Measurements from ENCODE around the gene ESR1.
"Not testable (repeated sequence)": the region's sequence is repeated elsewhere in the genome, so short reads cannot be mapped to it uniquely, and the experiment has no call there.

Gene ESR1

DNA sequence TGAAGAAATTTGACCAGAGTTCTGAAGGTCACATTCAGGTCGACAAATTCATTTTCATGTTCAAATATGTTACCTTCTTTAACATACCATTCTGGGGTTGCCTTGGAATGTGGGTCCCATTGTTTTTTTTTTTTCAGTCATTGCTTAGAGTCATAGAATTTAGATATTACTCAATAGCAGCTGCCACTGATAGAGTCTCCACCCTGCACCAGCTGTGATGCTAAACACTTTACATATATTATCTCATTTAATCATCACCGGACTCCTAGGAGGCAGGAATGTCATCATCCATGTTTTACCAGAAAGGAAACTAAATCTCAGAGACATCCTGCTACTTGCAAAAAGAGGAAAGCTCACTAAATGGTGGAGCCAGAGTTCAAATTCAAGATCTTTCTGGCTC is 204.7 kb downstream of the ESR1 start:
- Histone ChIP-seq H3K9ac (ENCODE audit: low read length) (no peak overlapping the region), H3K4me3 (ENCODE audit: low read length) (no peak overlapping the region), H3K4me1 (ENCODE audit: control insufficient read depth, insufficient read depth, low read length) (no peaks in the 10 kb centered on the region), H3K36me3 (ENCODE audit: control insufficient read depth, insufficient read depth, low read length) (no peaks in the 10 kb centered on the region), H3K27ac (ENCODE audit: low read depth, low read length) (no peak overlapping the region), H3K27me3 (ENCODE audit: control insufficient read depth, insufficient read depth, low read length) (no peaks in the 10 kb centered on the region)

DNA sequence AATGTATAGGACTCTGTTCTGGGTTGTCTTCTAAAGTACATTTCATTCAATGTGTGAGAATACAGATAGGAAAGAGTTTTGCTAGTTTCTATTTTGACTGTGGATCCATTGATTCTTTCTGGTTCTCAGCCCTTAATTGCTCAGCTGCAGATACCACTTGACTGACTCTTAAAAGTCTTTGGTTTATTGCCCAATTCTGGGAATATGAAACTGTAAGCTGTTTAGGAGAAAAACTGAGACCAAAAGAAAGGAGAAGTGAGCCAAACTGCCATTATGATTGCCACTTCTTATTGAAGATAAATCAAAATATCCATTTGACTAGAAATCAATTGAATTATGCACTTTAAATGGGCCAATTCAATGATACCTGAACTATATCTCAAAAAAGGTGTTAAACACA is 211.4 kb downstream of the ESR1 start:
- no peak overlapping the region for H3K9ac ChIP-seq (ENCODE audit: low read length)
- no peaks in the 10 kb centered on the region for H3K4me1 ChIP-seq (ENCODE audit: control insufficient read depth, insufficient read depth, low read length)
- no peaks in the 10 kb centered on the region for H3K27me3 ChIP-seq (ENCODE audit: control insufficient read depth, insufficient read depth, low read length)
- H3K36me3 ChIP-seq (ENCODE audit: control insufficient read depth, insufficient read depth, low read length) = no peaks in the 10 kb centered on the region
- H3K27ac ChIP-seq (ENCODE audit: low read depth, low read length) = no peak overlapping the region
- no peak overlapping the region for H3K4me3 ChIP-seq (ENCODE audit: low read length)

DNA sequence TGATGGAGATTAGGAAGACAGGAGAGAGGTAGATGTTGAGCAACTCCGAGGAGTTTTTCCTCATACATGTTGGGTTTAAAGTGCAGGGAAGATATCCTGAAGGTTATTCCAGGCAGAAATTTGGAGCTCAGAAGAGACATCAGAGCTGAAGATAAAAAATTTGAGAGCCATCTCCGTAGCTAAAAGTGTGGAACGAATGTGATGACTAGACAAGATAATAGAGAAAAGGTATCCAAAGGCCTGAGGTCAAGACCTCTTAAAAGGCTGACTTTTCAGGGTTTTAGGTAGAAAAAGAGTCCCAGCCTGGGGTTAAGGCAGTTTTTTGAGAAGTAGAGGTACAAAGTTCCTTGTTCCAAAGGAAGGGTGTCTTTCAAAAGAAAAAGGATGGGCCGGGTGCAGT is 214.8 kb downstream of the ESR1 start:
- Histone ChIP-seq H3K27me3 (ENCODE audit: control insufficient read depth, insufficient read depth, low read length) (no peaks in the 10 kb centered on the region), H3K36me3 (ENCODE audit: control insufficient read depth, insufficient read depth, low read length) (no peaks in the 10 kb centered on the region), H3K4me3 (ENCODE audit: low read length) (no peak overlapping the region), H3K9ac (ENCODE audit: low read length) (no peak overlapping the region), H3K4me1 (ENCODE audit: control insufficient read depth, insufficient read depth, low read length) (no peaks in the 10 kb centered on the region), H3K27ac (ENCODE audit: low read depth, low read length) (no peak overlapping the region)

GRCh38 chr6:152023613-152024012 is 216.1 kb downstream of the ESR1 start:
- Histone ChIP-seq H3K27me3 (ENCODE audit: control insufficient read depth, insufficient read depth, low read length) (no peaks in the 10 kb centered on the region), H3K9ac (ENCODE audit: low read length) (no peak overlapping the region), H3K36me3 (ENCODE audit: control insufficient read depth, insufficient read depth, low read length) (no peaks in the 10 kb centered on the region), H3K4me3 (ENCODE audit: low read length) (no peak overlapping the region), H3K4me1 (ENCODE audit: control insufficient read depth, insufficient read depth, low read length) (no peaks in the 10 kb centered on the region), H3K27ac (ENCODE audit: low read depth, low read length) (no peak overlapping the region)

DNA sequence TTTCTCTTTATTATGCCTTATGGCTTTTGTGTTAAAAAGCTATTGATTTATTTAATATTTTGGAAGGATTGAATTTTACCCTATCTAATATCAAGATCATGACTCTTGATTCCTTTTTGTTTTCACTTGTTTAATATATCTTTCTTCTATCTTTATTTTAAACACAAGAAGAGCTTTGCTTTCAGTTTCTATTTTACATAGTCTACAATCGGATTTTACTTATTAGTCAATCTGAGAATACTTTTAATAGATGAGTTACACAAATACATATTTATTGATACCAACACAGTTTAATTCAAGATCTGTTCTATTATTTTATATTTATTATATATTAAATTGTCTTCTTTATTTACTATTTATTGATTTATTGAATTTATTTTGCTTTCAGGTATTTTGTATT is 218.8 kb downstream of the ESR1 start:
- Histone ChIP-seq H3K27me3 (ENCODE audit: control insufficient read depth, insufficient read depth, low read length) (no peaks in the 10 kb centered on the region), H3K27ac (ENCODE audit: low read depth, low read length) (no peak overlapping the region), H3K4me1 (ENCODE audit: control insufficient read depth, insufficient read depth, low read length) (no peaks in the 10 kb centered on the region), H3K4me3 (ENCODE audit: low read length) (no peak overlapping the region), H3K9ac (ENCODE audit: low read length) (no peak overlapping the region), H3K36me3 (ENCODE audit: control insufficient read depth, insufficient read depth, low read length) (no peaks in the 10 kb centered on the region)

GRCh38 chr6:152026744-152027143 is 219.3 kb downstream of the ESR1 start:
- H3K27ac ChIP-seq (ENCODE audit: low read depth, low read length); H3K36me3 ChIP-seq (ENCODE audit: control insufficient read depth, insufficient read depth, low read length); H3K4me3 ChIP-seq (ENCODE audit: low read length): not testable (repeated sequence)

DNA sequence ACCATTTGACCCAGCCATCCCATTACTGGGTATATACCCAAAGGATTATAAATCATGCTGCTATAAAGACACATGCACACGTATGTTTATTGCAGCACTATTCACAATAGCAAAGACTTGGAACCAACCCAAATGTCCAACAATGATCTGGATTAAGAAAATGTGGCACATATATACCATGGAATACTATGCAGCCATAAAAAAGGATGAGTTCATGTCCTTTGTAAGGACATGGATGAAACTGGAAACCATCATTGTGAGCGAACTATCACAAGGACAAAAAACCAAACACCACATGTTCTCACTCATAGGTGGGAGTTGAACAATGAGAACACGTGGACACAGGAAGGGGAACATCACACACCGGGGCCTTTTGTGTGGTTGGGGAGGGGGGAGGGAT is 226.3 kb downstream of the ESR1 start:
- H3K36me3 ChIP-seq (ENCODE audit: control insufficient read depth, insufficient read depth, low read length); H3K9ac ChIP-seq (ENCODE audit: low read length); H3K27me3 ChIP-seq (ENCODE audit: control insufficient read depth, insufficient read depth, low read length); H3K27ac ChIP-seq (ENCODE audit: low read depth, low read length); H3K4me3 ChIP-seq (ENCODE audit: low read length); H3K4me1 ChIP-seq (ENCODE audit: control insufficient read depth, insufficient read depth, low read length): not testable (repeated sequence)

More at GRCh38 chr6:152026744-152027143, 219.3 kb downstream of the ESR1 start:
- not testable (repeated sequence) for H3K9ac ChIP-seq (ENCODE audit: low read length); H3K4me1 ChIP-seq (ENCODE audit: control insufficient read depth, insufficient read depth, low read length); H3K27me3 ChIP-seq (ENCODE audit: control insufficient read depth, insufficient read depth, low read length)

GRCh38 chr6:152034631-152035030 is 227.1 kb downstream of the ESR1 start:
- Histone ChIP-seq H3K4me1 (ENCODE audit: control insufficient read depth, insufficient read depth, low read length) (no peaks in the 10 kb centered on the region), H3K36me3 (ENCODE audit: control insufficient read depth, insufficient read depth, low read length) (no peaks in the 10 kb centered on the region), H3K9ac (ENCODE audit: low read length) (no peak overlapping the region), H3K4me3 (ENCODE audit: low read length) (no peak overlapping the region), H3K27me3 (ENCODE audit: control insufficient read depth, insufficient read depth, low read length) (no peaks in the 10 kb centered on the region), H3K27ac (ENCODE audit: low read depth, low read length) (no peak overlapping the region)

GRCh38 chr6:152046118-152046517 is 238.6 kb downstream of the ESR1 start:
- Histone ChIP-seq H3K27me3 (ENCODE audit: control insufficient read depth, insufficient read depth, low read length) (no peaks in the 10 kb centered on the region), H3K36me3 (ENCODE audit: control insufficient read depth, insufficient read depth, low read length) (no peaks in the 10 kb centered on the region), H3K27ac (ENCODE audit: low read depth, low read length) (no peak overlapping the region), H3K4me1 (ENCODE audit: control insufficient read depth, insufficient read depth, low read length) (no peaks in the 10 kb centered on the region), H3K9ac (ENCODE audit: low read length) (no peak overlapping the region), H3K4me3 (ENCODE audit: low read length) (no peak overlapping the region)

DNA sequence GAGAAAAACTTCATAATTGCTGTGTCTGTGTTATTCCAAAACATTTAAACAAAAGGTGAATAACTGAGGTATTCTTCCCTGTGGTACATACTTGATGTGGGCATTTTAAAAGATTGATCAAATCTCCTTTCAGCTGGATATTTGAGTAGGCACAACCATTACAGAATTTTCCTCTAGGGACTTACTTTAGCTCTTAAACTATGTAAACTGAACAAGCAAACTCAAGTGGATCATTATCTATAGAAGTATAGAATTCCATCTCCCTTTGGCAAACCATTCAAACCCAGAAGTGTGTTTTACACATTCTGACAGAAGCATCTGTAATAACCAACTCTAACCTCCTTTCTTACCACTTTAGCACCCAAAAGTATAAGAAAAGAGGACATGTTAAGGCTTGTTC is 241.4 kb downstream of the ESR1 start:
- Histone ChIP-seq H3K27me3 (ENCODE audit: control insufficient read depth, insufficient read depth, low read length) (no peaks in the 10 kb centered on the region), H3K4me1 (ENCODE audit: control insufficient read depth, insufficient read depth, low read length) (no peaks in the 10 kb centered on the region), H3K9ac (ENCODE audit: low read length) (no peak overlapping the region), H3K4me3 (ENCODE audit: low read length) (no peak overlapping the region), H3K27ac (ENCODE audit: low read depth, low read length) (no peak overlapping the region), H3K36me3 (ENCODE audit: control insufficient read depth, insufficient read depth, low read length) (no peaks in the 10 kb centered on the region)

GRCh38 chr6:152049502-152049901 is 242.0 kb downstream of the ESR1 start:
- Histone ChIP-seq H3K4me3 (ENCODE audit: low read length) (no peak overlapping the region), H3K9ac (ENCODE audit: low read length) (no peak overlapping the region), H3K36me3 (ENCODE audit: control insufficient read depth, insufficient read depth, low read length) (no peaks in the 10 kb centered on the region), H3K27me3 (ENCODE audit: control insufficient read depth, insufficient read depth, low read length) (no peaks in the 10 kb centered on the region), H3K4me1 (ENCODE audit: control insufficient read depth, insufficient read depth, low read length) (no peaks in the 10 kb centered on the region), H3K27ac (ENCODE audit: low read depth, low read length) (no peak overlapping the region)

DNA sequence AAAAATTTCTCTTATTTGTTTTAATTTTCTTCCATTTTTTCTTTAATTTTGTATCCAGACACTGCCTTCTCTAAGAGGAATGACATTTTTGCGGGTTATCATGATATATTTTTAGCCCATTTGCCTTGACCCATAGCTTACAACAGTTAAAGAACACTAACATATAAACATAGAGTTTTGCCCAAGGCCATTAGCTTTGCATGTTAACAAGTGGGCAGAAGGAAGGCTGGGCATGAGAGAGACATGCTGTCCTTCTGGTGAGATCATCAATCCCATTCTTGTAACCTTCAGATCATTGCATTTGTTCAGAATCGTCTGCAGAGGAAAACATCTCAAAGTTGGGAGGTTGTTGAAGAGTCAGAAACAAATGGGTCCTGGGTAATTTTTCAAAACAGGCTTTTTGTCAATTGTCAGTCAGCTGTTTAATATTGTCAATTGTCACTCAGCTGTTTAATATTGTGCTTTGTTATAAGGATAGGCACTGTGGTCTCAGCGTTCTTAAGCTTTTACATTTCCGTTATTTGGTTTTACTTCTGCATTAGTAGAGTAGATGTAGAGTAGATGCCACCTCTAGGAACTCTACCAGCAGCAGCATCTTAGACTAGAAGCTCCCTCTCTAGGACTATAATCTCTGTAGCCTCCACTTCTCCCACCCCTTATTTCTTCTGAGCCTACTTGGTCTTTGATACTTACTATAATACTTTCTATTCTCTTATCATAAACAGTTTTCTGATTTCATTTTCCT is 243.1 kb downstream of the ESR1 start:
- no peak overlapping the region for H3K27ac ChIP-seq (ENCODE audit: low read depth, low read length)
- H3K4me1 ChIP-seq (ENCODE audit: control insufficient read depth, insufficient read depth, low read length) = no peaks in the 10 kb centered on the region
- H3K9ac ChIP-seq (ENCODE audit: low read length) = no peak overlapping the region
- H3K4me3 ChIP-seq (ENCODE audit: low read length) = no peak overlapping the region
- no peaks in the 10 kb centered on the region for H3K27me3 ChIP-seq (ENCODE audit: control insufficient read depth, insufficient read depth, low read length)
- no peaks in the 10 kb centered on the region for H3K36me3 ChIP-seq (ENCODE audit: control insufficient read depth, insufficient read depth, low read length)

GRCh38 chr6:152052061-152052460 is 244.6 kb downstream of the ESR1 start:
- Histone ChIP-seq H3K9ac (ENCODE audit: low read length) (no peak overlapping the region), H3K27ac (ENCODE audit: low read depth, low read length) (no peak overlapping the region), H3K4me1 (ENCODE audit: control insufficient read depth, insufficient read depth, low read length) (no peaks in the 10 kb centered on the region), H3K27me3 (ENCODE audit: control insufficient read depth, insufficient read depth, low read length) (no peaks in the 10 kb centered on the region), H3K36me3 (ENCODE audit: control insufficient read depth, insufficient read depth, low read length) (no peaks in the 10 kb centered on the region), H3K4me3 (ENCODE audit: low read length) (no peak overlapping the region)
